ENCODE data around the gene TM4SF4. TPM values are rescaled to one million over a fixed set of nuclear protein-coding genes. Genes with fewer than 3 reads are reported as not detected.
A peak's percentile ranks its signal among the peaks of the same experiment; 100 is the strongest.

The TM4SF4 gene
- total RNA-seq (2021), result not detected in 2 replicates
- long read RNA-seq, result 0 reads

GRCh38 chr3:149474250-149474817 lies at the start of gene TM4SF4:
Gene TM4SF4 (plus strand): TSS chr3:149474697. CDS start chr3:149474878, 181 bp downstream.
- Histone ChIP-seq H3K4me2 (ENCODE audit: insufficient read depth, insufficient read length, low read length) (no peak within 1 kb of the TSS), H2BK15ac (ENCODE audit: low read depth, low read length) (no peak within 1 kb of the TSS), H3K27ac (ENCODE audit: insufficient read length, low read depth, low read length) (no peak within 1 kb of the TSS), H3K23me2 (ENCODE audit: insufficient read length, low read depth, low read length, poor library complexity, severe bottlenecking) (no peaks in the 10 kb centered on the region), H2AFZ (ENCODE audit: low read length) (no peak within 1 kb of the TSS), H2AK5ac (ENCODE audit: insufficient read length, low read length) (no peak within 1 kb of the TSS), H3K9me3 (ENCODE audit: control insufficient read depth, low read depth, low read length) (no peaks in the 10 kb centered on the region), H3K14ac (ENCODE audit: insufficient read depth, low read length) (no peak within 1 kb of the TSS), H3K56ac (ENCODE audit: insufficient read length, low read depth, low read length) (no peak within 1 kb of the TSS), H2BK5ac (ENCODE audit: insufficient read length, low read length) (no peak within 1 kb of the TSS), H3K18ac (ENCODE audit: insufficient read length, low read depth, low read length) (no peak within 1 kb of the TSS), H4K20me1 (ENCODE audit: control insufficient read depth, insufficient read depth, insufficient read length) (no peaks in the 10 kb centered on the region), H2BK12ac (ENCODE audit: insufficient read length, low read depth, low read length) (no peak within 1 kb of the TSS), H4K91ac (ENCODE audit: insufficient read length, low read depth, low read length) (no peak within 1 kb of the TSS), H2BK120ac (ENCODE audit: low read depth, low read length, poor library complexity, severe bottlenecking) (no peak within 1 kb of the TSS), H3K9ac (ENCODE audit: extremely low read depth, insufficient read length, low read length) (no peak within 1 kb of the TSS), H3K23ac (ENCODE audit: insufficient read length, low read depth, low read length) (no peak within 1 kb of the TSS), H4K8ac (replicated peaks; ENCODE audit: insufficient read length, low read depth, low read length) (no peak within 1 kb of the TSS), H3K4me1 (ENCODE audit: insufficient read depth, low read length) (no peaks in the 10 kb centered on the region), H3K79me1 (ENCODE audit: insufficient read depth, low read depth, low read length, poor library complexity, severe bottlenecking) (no peaks in the 10 kb centered on the region), H3K79me2 (ENCODE audit: insufficient read depth, low read length) (no peaks in the 10 kb centered on the region), H4K5ac (ENCODE audit: insufficient read length, low read depth, low read length) (no peak within 1 kb of the TSS), H3K4ac (ENCODE audit: low read depth, low read length) (no peak within 1 kb of the TSS), H2BK20ac (ENCODE audit: low read depth, low read length, poor library complexity, severe bottlenecking) (no peak within 1 kb of the TSS), H3K27me3 (ENCODE audit: insufficient read depth, low read length) (no peaks in the 10 kb centered on the region), H3T11ph (ENCODE audit: low read length) (no peak within 1 kb of the TSS)
- Mint-ChIP-seq H3K36me3 (ENCODE audit: insufficient read depth in 1 of 3, low read depth in 3 of 3) (no peaks in the 10 kb centered on the region), H3K4me3 (no peak within 1 kb of the TSS), H3K27ac (0 out of 7 replicates have a peak within 1 kb of the TSS, but pooled peaks of 1 of the 3 experiments have one; percentile 36), H3K27me3 (ENCODE audit: low read depth) (no peaks in the 10 kb centered on the region), H3K9me3 (no peaks in the 10 kb centered on the region), H3K4me1 (peaks cover 17 to 24% of the 10 kb centered on the region in 2 experiments)
- TF ChIP-seq CTCF (conservative IDR thresholded peaks at IDR 0.05), result no peak
- WGBS (ENCODE audit: extremely low coverage, insufficient read length, low lambda C conversion rate), result no CpG with 5 or more reads among the region's 5 CpGs
- no peak for DNase-seq
